ENCODE measurements around the gene PSMB11. TPM values are rescaled to one million over a fixed set of nuclear protein-coding genes. Genes with fewer than 3 reads are reported as not detected.
A peak's percentile ranks its signal among the peaks of the same experiment; 100 is the strongest.

The PSMB11 gene
- total RNA-seq, 2 donors from 2014 or later = not detected

DNA sequence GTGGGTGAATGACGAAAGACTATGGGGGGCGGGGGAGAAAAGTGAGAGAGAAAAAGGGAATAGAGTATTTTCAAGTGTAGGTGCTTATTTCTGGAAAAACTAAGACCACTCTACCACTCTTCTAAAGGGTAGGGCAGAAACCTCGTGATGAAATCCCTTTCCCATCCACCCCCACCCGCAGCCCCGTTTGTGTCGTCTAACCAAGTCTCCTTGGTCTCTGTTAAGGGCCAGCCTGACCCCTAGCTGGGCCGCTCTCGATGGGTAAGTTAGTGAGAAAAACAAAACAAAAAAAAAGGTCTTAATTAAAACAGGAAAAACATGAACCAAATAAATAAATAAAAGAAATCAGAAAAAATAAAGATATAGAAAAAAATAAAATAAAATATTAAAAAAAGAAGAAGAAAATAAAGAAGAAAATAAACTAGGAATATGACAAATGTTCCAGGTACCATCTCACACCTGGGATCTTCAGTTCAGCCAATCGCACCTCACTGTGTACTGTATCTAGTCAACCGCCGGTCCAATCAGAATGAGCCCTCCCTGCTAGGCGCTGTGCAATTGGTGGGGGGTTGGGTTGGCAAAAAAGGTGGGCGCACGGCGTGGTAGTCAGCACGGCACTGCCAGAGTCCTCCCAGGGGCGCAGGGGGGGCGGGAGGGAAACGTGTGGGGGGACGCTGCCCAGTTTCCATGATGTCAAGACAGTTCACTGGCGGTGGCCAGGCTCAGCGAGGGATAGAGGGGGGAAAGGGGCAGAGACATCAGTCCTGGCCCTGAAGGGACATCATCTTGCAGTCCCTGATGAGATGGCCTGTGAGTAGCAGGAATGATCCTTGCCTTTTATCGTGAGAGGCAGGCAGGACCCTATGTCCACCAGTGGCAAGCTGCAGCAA, 25.1 kb downstream of the PSMB11 start:
- Mint-ChIP-seq H3K4me3 (no peak overlapping the region), H3K27ac (peak overlapping the region; percentile 87), H3K4me1 (peaks cover 27% of the 10 kb centered on the region), H3K27me3 (no peaks in the 10 kb centered on the region), H3K36me3 (ENCODE audit: low read depth) (peaks cover 3% of the 10 kb centered on the region)
- no peak for ATAC-seq
- no peak for DNase-seq
- H3K9me3 ChIP-seq (ENCODE audit: control insufficient read depth, low read length, poor library complexity, severe bottlenecking) = no peaks in the 10 kb centered on the region

GRCh38 chr14:23067847-23068788, 26.1 kb downstream of the PSMB11 start:
- H3K9me3 ChIP-seq (ENCODE audit: control insufficient read depth, low read length, poor library complexity, severe bottlenecking) = no peaks in the 10 kb centered on the region
- H3K4me1 Mint-ChIP-seq = peaks cover 30% of the 10 kb centered on the region
- no peak for ATAC-seq
- H3K4me3 Mint-ChIP-seq = peak overlapping the region; percentile 12
- no peak overlapping the region for H3K27ac Mint-ChIP-seq
- no peak for DNase-seq
- H3K27me3 Mint-ChIP-seq = no peaks in the 10 kb centered on the region
- H3K36me3 Mint-ChIP-seq (ENCODE audit: low read depth) = peaks cover 3% of the 10 kb centered on the region

DNA sequence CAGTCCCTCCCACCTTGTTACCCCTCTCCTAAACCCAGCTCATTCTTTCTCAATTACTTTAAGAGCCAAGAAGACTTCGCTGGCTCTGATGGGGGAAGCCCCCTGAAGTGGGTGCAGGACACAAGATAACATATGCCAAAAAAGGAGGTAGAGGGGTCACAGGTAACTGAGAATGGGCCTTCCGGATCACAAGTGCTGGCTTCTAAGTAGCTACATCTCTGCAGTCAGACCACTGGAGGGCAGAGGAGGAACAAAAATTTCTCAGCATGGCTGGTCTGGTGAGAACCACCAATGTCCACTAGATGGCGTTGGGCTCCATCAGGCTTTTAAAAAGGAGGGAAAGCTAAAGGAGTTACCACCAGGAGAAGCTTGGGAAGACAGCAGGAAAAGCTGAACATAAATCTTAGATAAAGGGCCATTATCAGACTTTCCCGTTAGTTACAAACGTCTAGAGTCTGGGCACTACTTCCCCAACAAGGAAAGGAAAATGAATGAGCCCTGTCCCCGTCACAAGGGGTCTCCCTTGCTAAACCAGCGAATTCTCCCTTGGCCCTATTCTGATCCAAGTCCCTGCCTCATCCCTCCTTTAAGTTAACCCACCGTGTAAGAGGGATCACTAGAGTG, 26.9 kb downstream of the PSMB11 start:
- Mint-ChIP-seq H3K27ac (peak overlapping the region; percentile 32), H3K27me3 (no peaks in the 10 kb centered on the region), H3K4me3 (peak overlapping the region; percentile 12), H3K36me3 (ENCODE audit: low read depth) (peaks cover 3% of the 10 kb centered on the region), H3K4me1 (peaks cover 30% of the 10 kb centered on the region)
- ATAC-seq (peak; percentile 81), DNase-seq (peak; percentile 28 to 66 (median 54))
- H3K9me3 ChIP-seq (ENCODE audit: control insufficient read depth, low read length, poor library complexity, severe bottlenecking) = no peaks in the 10 kb centered on the region

GRCh38 chr14:23069413-23069806, 27.4 kb downstream of the PSMB11 start:
- DNase-seq (no peak), ATAC-seq (no peak)
- Mint-ChIP-seq H3K27me3 (no peaks in the 10 kb centered on the region), H3K36me3 (ENCODE audit: low read depth) (peaks cover 3% of the 10 kb centered on the region), H3K4me1 (peaks cover 30% of the 10 kb centered on the region), H3K27ac (peak overlapping the region; percentile 32), H3K4me3 (no peak overlapping the region)
- no peaks in the 10 kb centered on the region for H3K9me3 ChIP-seq (ENCODE audit: control insufficient read depth, low read length, poor library complexity, severe bottlenecking)

- DNase-seq (no peak), ATAC-seq (no peak)
- H3K4me1 Mint-ChIP-seq = peaks cover 30% of the 10 kb centered on the region
- no peaks in the 10 kb centered on the region for H3K9me3 ChIP-seq (ENCODE audit: control insufficient read depth, low read length, poor library complexity, severe bottlenecking)
- no peaks in the 10 kb centered on the region for H3K27me3 Mint-ChIP-seq
- peak overlapping the region; percentile 95 for H3K27ac Mint-ChIP-seq
- H3K4me3 Mint-ChIP-seq = peak overlapping the region; percentile 93
- H3K36me3 Mint-ChIP-seq (ENCODE audit: low read depth) = peaks cover 3% of the 10 kb centered on the region
Observed at GRCh38 chr14:23070262-23071129, 28.5 kb downstream of the PSMB11 start.

DNA sequence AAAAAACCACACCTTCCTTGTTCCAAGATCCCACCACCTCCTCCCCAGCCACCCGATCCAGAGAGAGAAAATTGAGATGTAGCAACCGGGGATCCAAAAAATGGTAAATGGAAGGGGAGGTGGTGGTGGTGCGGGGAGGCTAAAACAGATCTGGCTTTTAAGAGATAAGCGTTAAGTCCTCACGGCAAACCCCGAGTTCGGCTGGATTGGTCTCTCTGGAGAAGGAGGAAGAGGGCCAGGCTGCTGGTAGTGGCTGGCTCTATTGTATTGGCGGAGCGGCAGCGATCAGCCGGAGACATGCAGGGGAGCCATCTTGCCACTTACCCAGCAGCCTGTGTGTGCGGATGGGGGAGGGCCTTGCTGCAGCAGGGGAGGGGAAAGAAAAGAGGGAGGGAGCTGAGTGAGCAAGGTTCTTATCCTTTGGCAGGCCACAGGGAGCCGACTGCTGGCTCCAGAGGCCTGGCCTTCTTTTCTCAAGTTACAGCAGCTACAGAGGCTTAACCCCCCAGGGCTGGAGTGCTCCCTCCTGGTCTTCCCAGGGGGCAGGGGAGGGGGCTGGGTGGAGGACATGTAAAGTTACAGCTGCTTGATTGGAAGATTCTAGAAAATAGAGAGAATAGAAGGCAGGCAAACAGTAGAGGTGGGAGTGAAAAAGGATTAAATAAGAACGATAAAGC, 29.4 kb downstream of the PSMB11 start:
- ATAC-seq = peak; percentile 92
- no peaks in the 10 kb centered on the region for H3K9me3 ChIP-seq (ENCODE audit: control insufficient read depth, low read length, poor library complexity, severe bottlenecking)
- no peaks in the 10 kb centered on the region for H3K36me3 Mint-ChIP-seq (ENCODE audit: low read depth)

GRCh38 chr14:23071921-23072539, 30.0 kb downstream of the PSMB11 start:
- ATAC-seq (no peak), DNase-seq (no peak)
- Mint-ChIP-seq H3K36me3 (ENCODE audit: low read depth) (no peaks in the 10 kb centered on the region), H3K27me3 (no peaks in the 10 kb centered on the region), H3K4me1 (peaks cover 24% of the 10 kb centered on the region), H3K4me3 (peak overlapping the region; percentile 93), H3K27ac (peak overlapping the region; percentile 95)
- H3K9me3 ChIP-seq (ENCODE audit: control insufficient read depth, low read length, poor library complexity, severe bottlenecking) = no peaks in the 10 kb centered on the region

More for the DNA sequence above, 29.4 kb downstream of the PSMB11 start:
- Mint-ChIP-seq H3K4me1 (peaks cover 24% of the 10 kb centered on the region), H3K27me3 (no peaks in the 10 kb centered on the region), H3K27ac (peak overlapping the region; percentile 95), H3K4me3 (peak overlapping the region; percentile 93)
- DNase-seq = peak; percentile 59 to 68 (median 66)

DNA sequence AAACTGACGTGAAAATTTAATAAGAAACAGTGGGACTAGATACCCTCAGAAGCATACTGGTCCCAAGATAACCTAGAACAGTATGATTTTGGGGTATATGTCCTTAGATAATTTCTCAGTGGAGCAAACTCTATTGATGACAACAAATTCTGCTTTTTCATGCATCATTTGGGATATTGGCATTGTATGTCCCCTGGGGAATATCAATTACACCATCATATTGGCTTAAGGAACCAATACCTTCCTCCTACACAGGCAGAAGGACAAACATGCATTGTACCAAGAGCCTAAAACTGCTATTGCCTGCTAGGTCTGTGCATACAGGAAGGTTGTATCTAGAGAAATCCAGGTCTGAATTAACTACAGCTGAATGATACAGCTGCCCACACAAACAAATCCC, 32.9 kb downstream of the PSMB11 start:
- Mint-ChIP-seq H3K4me3 (no peak overlapping the region), H3K27me3 (no peaks in the 10 kb centered on the region), H3K27ac (peak overlapping the region; percentile 41), H3K36me3 (ENCODE audit: low read depth) (no peaks in the 10 kb centered on the region), H3K4me1 (peaks cover 23% of the 10 kb centered on the region)
- DNase-seq (no peak), ATAC-seq (no peak)
- H3K9me3 ChIP-seq (ENCODE audit: control insufficient read depth, low read length, poor library complexity, severe bottlenecking) = no peaks in the 10 kb centered on the region

- H3K27ac Mint-ChIP-seq = peak overlapping the region; percentile 41
- ATAC-seq (peak; percentile 68), DNase-seq (no peak)
- H3K4me3 Mint-ChIP-seq = no peak overlapping the region
- peaks cover 13% of the 10 kb centered on the region for H3K4me1 Mint-ChIP-seq
- no peaks in the 10 kb centered on the region for H3K27me3 Mint-ChIP-seq
- no peaks in the 10 kb centered on the region for H3K9me3 ChIP-seq (ENCODE audit: control insufficient read depth, low read length, poor library complexity, severe bottlenecking)
- H3K36me3 Mint-ChIP-seq (ENCODE audit: low read depth) = peaks cover 5% of the 10 kb centered on the region
Observed at GRCh38 chr14:23076785-23077408, 34.9 kb downstream of the PSMB11 start.

DNA sequence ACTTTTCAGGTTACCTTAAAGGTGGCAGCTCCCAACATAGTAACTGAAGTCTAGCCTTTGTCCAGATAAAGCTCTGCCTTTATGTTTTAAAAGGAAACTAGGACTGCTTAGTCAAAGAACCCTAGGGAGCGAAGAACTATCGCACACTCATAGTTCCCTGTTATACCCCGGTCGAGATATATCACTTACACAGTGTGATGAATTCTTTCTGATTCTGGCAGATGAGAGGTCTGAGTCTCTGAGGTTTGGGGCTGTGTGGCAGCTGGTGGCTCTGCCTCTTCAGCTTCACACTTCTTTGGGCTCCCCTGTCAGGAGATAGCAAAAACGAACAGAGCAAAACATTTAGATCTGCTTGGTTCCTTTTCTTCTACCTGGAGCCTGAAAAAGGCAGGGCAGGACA, 36.0 kb downstream of the PSMB11 start:
- Mint-ChIP-seq H3K27ac (no peak overlapping the region), H3K36me3 (ENCODE audit: low read depth) (peaks cover 5% of the 10 kb centered on the region), H3K4me3 (no peak overlapping the region), H3K27me3 (no peaks in the 10 kb centered on the region), H3K4me1 (peaks cover 9% of the 10 kb centered on the region)
- no peaks in the 10 kb centered on the region for H3K9me3 ChIP-seq (ENCODE audit: control insufficient read depth, low read length, poor library complexity, severe bottlenecking)
- ATAC-seq = no peak
- DNase-seq = no peak

DNA sequence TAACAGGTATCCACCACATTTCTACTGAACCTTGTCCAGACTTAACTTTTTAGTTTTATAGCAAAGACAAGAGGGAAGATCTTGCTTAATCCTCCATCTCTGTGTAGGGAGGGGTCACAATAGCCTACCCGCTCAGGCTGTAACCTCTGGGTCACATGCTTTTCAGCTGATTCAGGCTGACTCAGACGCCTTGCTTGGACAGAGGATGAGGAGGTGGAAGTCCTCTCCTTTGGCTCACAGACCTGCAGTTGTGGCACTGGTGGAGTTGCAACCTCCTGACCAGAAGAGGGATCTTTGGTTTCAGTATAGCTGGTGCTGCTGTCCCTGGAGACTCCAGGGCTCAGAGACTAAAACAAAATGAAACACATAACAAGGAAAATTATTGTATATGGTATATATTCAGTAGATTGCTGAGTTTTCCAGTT, 36.7 kb downstream of the PSMB11 start:
- peaks cover 5% of the 10 kb centered on the region for H3K36me3 Mint-ChIP-seq (ENCODE audit: low read depth)
- H3K27me3 Mint-ChIP-seq = no peaks in the 10 kb centered on the region
- DNase-seq (no peak), ATAC-seq (no peak)
- peaks cover 9% of the 10 kb centered on the region for H3K4me1 Mint-ChIP-seq
- no peak overlapping the region for H3K4me3 Mint-ChIP-seq
- no peak overlapping the region for H3K27ac Mint-ChIP-seq
- H3K9me3 ChIP-seq (ENCODE audit: control insufficient read depth, low read length, poor library complexity, severe bottlenecking) = no peaks in the 10 kb centered on the region

Measured in T-helper 17 cell (primary cell).